Right lobe of liver (tissue), 6 donors: ENCODE results near the gene TERC. TPM values are rescaled to one million over a fixed set of nuclear protein-coding genes. Genes with fewer than 3 reads are reported as not detected.
A peak's percentile ranks its signal among the peaks of the same experiment; 100 is the strongest.

Source experiments
- ATAC-seq, 4 donors: fragments of 200-7000 bp; cut with Tn5 transposase; one replicate each; pipeline ENCODE4 v1.9.1; 2020; ENCODE audit warnings: mild to moderate bottlenecking in 4 of 4, moderate library complexity in 4 of 4
- DNase-seq, 3 donors: peaks; one replicate each; pipeline ENCODE4 v3.0.0-alpha.2; 2020
- H3K27ac ChIP-seq, 3 donors: fragments of 200-600 bp; one replicate each; pipeline ENCODE4 v1.8.0; 2022
- H3K27me3 ChIP-seq, 2 donors: fragments of 200-600 bp; one replicate each; pipeline ENCODE4 v1.8.0; 2022
- H3K36me3 ChIP-seq, 4 donors: fragments of 200-600 bp; sonication (generic) in 1 of 4; one replicate each; pipeline versions ENCODE4 v1.5.1 to v1.8.0; 2017 to 2022; ENCODE audit warnings: control low read depth in 1 of 4
- H3K4me1 ChIP-seq, 4 donors: fragments of 200-600 bp; sonication (generic) in 1 of 4; one replicate each; pipeline versions ENCODE4 v1.5.1 to v1.8.0; 2017 to 2022; ENCODE audit warnings: control low read depth in 1 of 4
- H3K4me3 ChIP-seq, 3 donors: fragments of 200-600 bp; one replicate each; pipeline ENCODE4 v1.8.0; 2022
- H3K9me3 ChIP-seq, 4 donors: fragments of 200-600 bp; sonication (generic) in 1 of 4; one replicate each; pipeline versions ENCODE4 v1.5.1 to v1.8.0; 2017 to 2022; ENCODE audit warnings: control low read depth in 1 of 4
- POLR2A ChIP-seq: fragments of 450-650 bp; IDR thresholded peaks from one replicate; pipeline ENCODE4 v1.6.1; 2017; ENCODE audit warnings: antibody characterized with exemption, mild to moderate bottlenecking
- WGBS: methylation state at CpG from one replicate; pipeline ENCODE4 v1.1.6; 2018; ENCODE audit warnings: low coverage, low lambda C conversion rate; ENCODE audit not compliant: insufficient coverage; ENCODE audit errors: missing lambda C conversion rate; 5-methylcytosine and 5-hydroxymethylcytosine counted together
- intact Hi-C, 2 donors: fragments of 100-400 bp; cut with DNase I; formaldehyde crosslinking; loops; one replicate each; pipeline versions ENCODE4 v1.11.2 to v1.14.1; 2022
- total RNA-seq, 6 experiments: library from RNA; depleted of rRNA in 2 of 6; stranded (reverse); fragments of >200 nt in 2 of 6; fragmentation: NEBNext Ultra II Directional in 3 of 6; extraction: Animal tissue kit (Norgen Biotek cat#: 25700) in 3 of 6; gene quantifications; one replicate each; pipeline versions ENCODE4 v1.1.0 to v1.2.4, GENCODE V29; 2016 to 2023
- TF ChIP-seq, protein P1 (sequence below), 4 donors: fragments of 200-600 bp in 3 of 4; fragments of 450-650 bp in 1 of 4; IDR thresholded peaks; one replicate each; pipeline versions ENCODE4 v1.5.1 to v1.8.0; 2016 to 2022; ENCODE audit warnings: antibody characterized with exemption in 4 of 4, mild to moderate bottlenecking in 2 of 4
- donor health status: DM: no; HTN: yes; CAD: no.
- donor health status: DM: no; HTN: no; CAD: no.
- donor health status: DM: no; HTN: no; CAD: no.
- donor health status: DM: no; HTN: yes; CAD: no.
- donor health status: DM: no; HTN: yes; CAD: no.

Gene TERC
- total RNA-seq, 6 experiments from 2014 or later, result 1.5 to 127 (median 119) TPM; not detected in 3

DNA sequence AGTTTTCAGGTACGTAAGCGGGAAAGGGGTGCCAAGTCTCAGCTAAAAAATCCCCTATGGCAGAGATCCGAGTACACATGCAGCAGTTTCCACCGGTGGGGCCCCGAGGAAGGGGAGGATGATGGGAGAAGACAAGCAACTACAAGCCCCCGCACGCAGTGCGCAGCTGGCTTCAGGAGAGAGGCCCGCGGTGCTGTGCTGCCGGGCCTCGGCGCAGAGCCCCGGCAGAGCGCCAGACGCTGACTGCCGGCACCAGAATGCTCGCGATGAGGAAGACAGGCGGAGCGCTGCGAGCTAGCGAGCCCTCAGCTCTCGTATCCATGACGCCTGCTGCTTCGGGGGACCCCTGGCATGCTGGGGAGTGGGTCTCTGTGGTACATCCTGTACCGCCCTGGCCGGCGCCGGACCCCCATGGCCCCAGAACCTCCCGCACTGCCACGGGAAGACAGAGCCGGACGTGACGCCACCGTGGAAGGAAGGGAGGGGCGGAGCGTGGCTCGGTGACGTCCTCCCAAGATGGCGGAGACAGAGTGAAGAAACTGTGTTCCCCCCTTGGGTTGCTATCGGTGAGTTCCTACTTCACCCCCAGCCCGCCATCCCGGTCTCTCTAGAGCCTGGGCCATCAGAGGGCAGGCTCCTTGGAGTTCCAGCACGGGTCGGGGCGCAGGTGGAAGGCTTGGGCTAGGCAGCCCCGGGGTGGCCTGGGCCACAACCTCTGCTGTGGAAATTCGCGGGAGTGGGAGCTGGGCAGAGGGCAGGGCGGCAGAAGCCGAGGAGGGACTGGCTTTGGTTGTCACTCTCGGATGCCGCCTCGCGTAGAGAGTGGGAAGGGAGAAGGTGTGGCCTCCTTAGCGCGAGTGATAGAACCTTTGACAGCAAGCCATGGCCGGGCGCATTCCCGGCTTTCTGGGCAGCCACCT, 8.3 kb upstream of the TERC start, which contains the start of gene MYNN:
Gene MYNN (plus strand): TSS at position 500 of the 920 bp plus-strand sequence. CDS start 900 bp downstream, outside the sequence.
- no peaks in the 10 kb centered on the region for H3K9me3 ChIP-seq
- under 1% methylated on average over 35 of the region's 61 CpGs for WGBS
- peak within 1 kb of the TSS; percentile 70 to 92 (median 79) for H3K4me3 ChIP-seq
- ATAC-seq (peak; percentile 88 to 95 (median 88)), DNase-seq (peak; percentile 93 to 95 (median 94))
- TF ChIP-seq, protein P1, sequence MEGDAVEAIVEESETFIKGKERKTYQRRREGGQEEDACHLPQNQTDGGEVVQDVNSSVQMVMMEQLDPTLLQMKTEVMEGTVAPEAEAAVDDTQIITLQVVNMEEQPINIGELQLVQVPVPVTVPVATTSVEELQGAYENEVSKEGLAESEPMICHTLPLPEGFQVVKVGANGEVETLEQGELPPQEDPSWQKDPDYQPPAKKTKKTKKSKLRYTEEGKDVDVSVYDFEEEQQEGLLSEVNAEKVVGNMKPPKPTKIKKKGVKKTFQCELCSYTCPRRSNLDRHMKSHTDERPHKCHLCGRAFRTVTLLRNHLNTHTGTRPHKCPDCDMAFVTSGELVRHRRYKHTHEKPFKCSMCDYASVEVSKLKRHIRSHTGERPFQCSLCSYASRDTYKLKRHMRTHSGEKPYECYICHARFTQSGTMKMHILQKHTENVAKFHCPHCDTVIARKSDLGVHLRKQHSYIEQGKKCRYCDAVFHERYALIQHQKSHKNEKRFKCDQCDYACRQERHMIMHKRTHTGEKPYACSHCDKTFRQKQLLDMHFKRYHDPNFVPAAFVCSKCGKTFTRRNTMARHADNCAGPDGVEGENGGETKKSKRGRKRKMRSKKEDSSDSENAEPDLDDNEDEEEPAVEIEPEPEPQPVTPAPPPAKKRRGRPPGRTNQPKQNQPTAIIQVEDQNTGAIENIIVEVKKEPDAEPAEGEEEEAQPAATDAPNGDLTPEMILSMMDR (IDR thresholded peaks at IDR 0.05), result peak in 2 of 4 donors; percentile 23 to 28
- TF ChIP-seq POLR2A, result peak; percentile 99
- H3K4me1 ChIP-seq, result peaks cover 0 to 19% (median 5%) of the 10 kb centered on the region in 4 donors
- H3K27ac ChIP-seq, result peak within 1 kb of the TSS; percentile 96 to 99 (median 99)
- intact Hi-C loops, result no loop called here
- H3K36me3 ChIP-seq, result peaks cover 0 to 29% (median 0%) of the 10 kb centered on the region in 4 donors
- H3K27me3 ChIP-seq, result no peaks in the 10 kb centered on the region

- Histone ChIP-seq H3K4me1 (peaks cover 0 to 19% (median 5%) of the 10 kb centered on the region in 4 donors), H3K27ac (peak overlapping the region; percentile 96 to 99 (median 99)), H3K4me3 (peak overlapping the region; percentile 70 to 92 (median 79)), H3K9me3 (no peaks in the 10 kb centered on the region), H3K27me3 (no peaks in the 10 kb centered on the region), H3K36me3 (peaks cover 0 to 22% (median 0%) of the 10 kb centered on the region in 4 donors)
- intact Hi-C loops, result no loop called here
- DNase-seq, result peak; percentile 57 to 75 (median 73)
- ATAC-seq, result peak; percentile 52 to 62 (median 56)
- TF ChIP-seq POLR2A, result no peak
- TF ChIP-seq, protein P1 (IDR thresholded peaks at IDR 0.05), result no peak
- WGBS, result under 1% methylated on average over 15 of the region's 15 CpGs
Measured at GRCh38 chr3:169772305-169772896, 7.5 kb upstream of the TERC start.

GRCh38 chr3:169771497-169772304, 6.8 kb upstream of the TERC start:
- peak in 3 of 4 donors; percentile 25 to 37 (median 31) for ATAC-seq
- intact Hi-C loops, result no loop called here
- H3K27ac ChIP-seq, result peak overlapping the region; percentile 96 to 99 (median 99)
- peak overlapping the region; percentile 70 to 92 (median 79) for H3K4me3 ChIP-seq
- under 1% methylated on average over 27 of the region's 27 CpGs for WGBS
- H3K36me3 ChIP-seq, result peaks cover 0 to 16% (median 0%) of the 10 kb centered on the region in 4 donors
- H3K9me3 ChIP-seq, result no peaks in the 10 kb centered on the region
- H3K4me1 ChIP-seq, result peaks cover 0 to 19% (median 5%) of the 10 kb centered on the region in 4 donors
- no peaks in the 10 kb centered on the region for H3K27me3 ChIP-seq
- no peak for TF ChIP-seq POLR2A
- TF ChIP-seq, protein P1 (IDR thresholded peaks at IDR 0.05), result no peak
- peak in 2 of 3 donors; percentile 35 to 38 for DNase-seq
